A549 treated with CORT108297 at 1 μM for 4 hours (cell line): ENCODE results near the gene OR7D2. TPM values are rescaled to one million over a fixed set of nuclear protein-coding genes. Genes with fewer than 3 reads are reported as not detected.

Experiments
- total RNA-seq: library from RNA; stranded (reverse); fragments of 200-300 nt; extraction: Qiagen RNA extraction; gene quantifications from 5 replicates; pipeline ENCODE4 v1.2.3, GENCODE V29; 2022

The OR7D2 gene
- total RNA-seq: not detected in 5 replicates

GRCh38 chr19:9178901-9179300, at the start of gene OR7D2:
Gene OR7D2 (plus strand): TSS chr19:9178979. CDS start chr19:9185782, 6,803 bp downstream.

GRCh38 chr19:9140159-9140874, 38.5 kb upstream of the OR7D2 start, which contains the start of gene ZNF317:
Gene ZNF317 (plus strand): TSS chr19:9140397. CDS start chr19:9156017, 15,620 bp downstream.

GRCh38 chr19:9219489-9219888, 40.7 kb downstream of the OR7D2 start, which contains the start of gene OR7D4:
Gene OR7D4 (minus strand): TSS chr19:9219589. CDS start chr19:9214837, 4,752 bp downstream.

Other genes with a start within 250 kb of the OR7D2 start
- gene MUC16, start 168.6 kb upstream of the OR7D2 start, total RNA-seq: 0.02 to 0.07 TPM (median 0.05 TPM) in 5 replicates
- not detected in 5 replicates for gene OR1M1, start 91.9 kb upstream of the OR7D2 start, total RNA-seq
- gene OR7G2, start 71.5 kb upstream of the OR7D2 start, total RNA-seq: not detected in 5 replicates
- gene OR7G1, start 63.2 kb upstream of the OR7D2 start, total RNA-seq: not detected in 5 replicates
- not detected in 5 replicates for gene OR7G3, start 52.0 kb upstream of the OR7D2 start, total RNA-seq
- 16.6 to 20.5 TPM (median 19.0 TPM) in 5 replicates for gene ZNF317, start 38.6 kb upstream of the OR7D2 start, total RNA-seq
- gene OR7D4, start 40.6 kb downstream of the OR7D2 start, total RNA-seq: not detected in 5 replicates
- not detected in 5 replicates for gene OR7E24, start 72.0 kb downstream of the OR7D2 start, total RNA-seq
- gene ZNF699, start 130.9 kb downstream of the OR7D2 start, total RNA-seq: 0.66 to 1.6 TPM (median 1.2 TPM) in 5 replicates
- gene ZNF559, start 145.2 kb downstream of the OR7D2 start, total RNA-seq: 4.4 to 5.9 TPM (median 5.5 TPM) in 5 replicates
- 0.38 to 0.69 TPM (median 0.57 TPM) in 5 replicates for gene ZNF177, start 184.0 kb downstream of the OR7D2 start, total RNA-seq